GM21367 (cell line): ENCODE measurements around the gene CSRNP3.
A peak's percentile ranks its signal among the peaks of the same experiment; 100 is the strongest.

Source experiments
- ATAC-seq: cut with Tn5 transposase; IDR thresholded peaks from one replicate; pipeline ENCODE4 v1.9.1; 2021; ENCODE audit not compliant: unreplicated experiment

The CSRNP3 gene

DNA sequence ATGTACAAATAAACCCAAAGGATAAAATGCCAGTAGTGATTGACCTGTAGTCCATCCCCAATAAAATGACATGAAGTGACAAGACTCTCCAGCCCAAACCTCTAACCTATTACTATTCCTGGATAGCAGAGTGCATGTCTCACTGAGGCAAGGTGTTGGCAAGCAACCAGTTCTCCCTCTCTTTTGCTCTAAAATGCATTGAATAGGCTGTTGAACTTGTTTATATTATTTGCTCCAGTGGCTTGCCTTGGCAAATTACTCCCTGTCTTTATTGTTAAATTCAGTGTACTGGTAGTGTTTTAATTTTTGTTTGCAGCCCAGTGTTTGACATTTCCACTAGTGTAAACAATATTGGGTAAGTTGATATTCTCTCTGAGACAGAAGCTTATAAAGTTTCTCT is 70.5 kb downstream of the CSRNP3 start:
- ATAC-seq = no peak

DNA sequence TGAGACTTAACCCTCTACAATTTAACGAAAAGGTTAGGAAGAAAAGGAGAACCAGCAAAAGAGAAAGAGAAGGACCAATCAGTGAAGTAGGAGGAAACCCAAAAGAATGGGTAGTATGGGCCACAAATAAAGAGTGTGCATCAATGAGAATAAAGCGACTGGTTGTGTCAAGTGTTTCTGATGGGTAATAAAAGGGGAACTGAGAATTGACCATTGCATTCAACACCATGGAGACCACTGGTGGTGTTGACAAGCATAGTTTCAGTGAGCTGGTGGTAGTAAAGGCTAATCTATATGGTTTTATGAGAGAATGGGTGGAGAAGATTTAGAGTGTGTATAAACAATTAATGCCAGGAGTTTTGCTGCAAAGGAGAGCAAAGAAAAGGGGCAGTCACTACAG is 75.4 kb downstream of the CSRNP3 start:
- peak; percentile 93 for ATAC-seq

DNA sequence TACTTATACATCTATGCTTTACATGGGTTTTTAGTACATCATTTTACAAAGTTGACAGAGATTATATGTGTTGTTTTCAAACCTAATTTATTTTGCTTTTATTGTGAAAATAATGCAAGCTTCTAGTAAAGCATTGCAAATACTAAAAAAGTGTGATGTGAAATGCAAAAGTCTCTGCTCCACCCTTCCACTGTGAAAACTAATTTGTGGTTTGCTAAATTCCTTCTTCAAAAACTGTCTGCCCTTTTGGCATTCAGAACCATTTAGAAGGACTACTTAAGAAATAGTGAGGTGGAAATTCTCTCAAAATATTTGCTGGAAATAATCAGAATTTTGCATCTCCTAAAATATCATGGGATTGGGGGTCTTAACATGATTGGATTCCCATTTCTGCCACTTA is 78.4 kb downstream of the CSRNP3 start:
- no peak for ATAC-seq

GRCh38 chr2:165549619-165550018 is 80.1 kb downstream of the CSRNP3 start:
- ATAC-seq = no peak

GRCh38 chr2:165558832-165559231 is 89.3 kb downstream of the CSRNP3 start:
- ATAC-seq = no peak

DNA sequence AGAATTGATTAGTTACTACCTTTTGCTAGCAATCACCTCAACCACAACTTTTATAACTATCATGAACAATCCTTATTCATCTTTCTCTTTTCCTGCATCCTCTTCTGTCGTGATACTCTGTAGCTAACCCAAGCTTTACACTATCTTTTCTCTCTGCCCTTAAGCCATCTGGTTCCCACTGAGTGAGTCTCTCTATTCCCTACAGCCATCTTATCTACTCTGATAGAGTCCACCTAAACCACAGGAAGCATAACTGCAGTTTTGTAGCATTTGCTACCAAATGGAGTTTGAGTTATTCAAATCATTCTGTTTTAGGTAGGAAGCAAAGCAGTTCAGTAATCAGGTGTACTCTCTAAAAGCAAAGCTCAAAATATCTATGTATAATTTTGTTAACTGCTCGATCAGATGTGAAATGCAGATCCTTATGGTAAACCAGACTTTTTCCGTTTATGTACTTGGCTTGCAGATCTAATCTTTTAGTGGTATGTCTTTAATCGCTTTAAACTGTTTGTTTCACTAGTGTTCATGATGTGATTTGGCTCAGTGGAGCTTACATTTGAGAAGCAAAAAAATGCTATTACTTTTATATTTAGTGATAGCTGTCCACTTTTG is 91.0 kb downstream of the CSRNP3 start:
- no peak for ATAC-seq

DNA sequence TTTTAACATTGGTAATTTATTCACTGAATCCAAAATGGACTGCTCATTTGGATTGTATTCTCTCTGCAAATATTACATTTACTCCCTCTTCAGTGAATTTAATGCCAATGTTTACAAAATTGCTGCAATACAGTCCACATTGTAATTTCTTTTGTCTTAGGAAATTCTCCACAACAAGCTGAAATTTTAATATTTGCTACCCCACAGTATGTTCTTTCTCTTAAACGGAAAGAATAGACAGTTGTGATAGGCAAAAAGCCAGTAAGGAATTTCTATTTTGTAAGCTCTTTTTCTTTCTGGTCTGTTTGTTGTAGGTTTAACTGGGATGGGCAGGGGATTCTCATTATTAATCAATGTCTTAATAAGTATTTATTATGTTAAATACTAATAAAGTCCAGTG is 92.0 kb downstream of the CSRNP3 start:
- no peak for ATAC-seq

GRCh38 chr2:165562233-165562632 is 92.7 kb downstream of the CSRNP3 start:
- ATAC-seq = no peak

DNA sequence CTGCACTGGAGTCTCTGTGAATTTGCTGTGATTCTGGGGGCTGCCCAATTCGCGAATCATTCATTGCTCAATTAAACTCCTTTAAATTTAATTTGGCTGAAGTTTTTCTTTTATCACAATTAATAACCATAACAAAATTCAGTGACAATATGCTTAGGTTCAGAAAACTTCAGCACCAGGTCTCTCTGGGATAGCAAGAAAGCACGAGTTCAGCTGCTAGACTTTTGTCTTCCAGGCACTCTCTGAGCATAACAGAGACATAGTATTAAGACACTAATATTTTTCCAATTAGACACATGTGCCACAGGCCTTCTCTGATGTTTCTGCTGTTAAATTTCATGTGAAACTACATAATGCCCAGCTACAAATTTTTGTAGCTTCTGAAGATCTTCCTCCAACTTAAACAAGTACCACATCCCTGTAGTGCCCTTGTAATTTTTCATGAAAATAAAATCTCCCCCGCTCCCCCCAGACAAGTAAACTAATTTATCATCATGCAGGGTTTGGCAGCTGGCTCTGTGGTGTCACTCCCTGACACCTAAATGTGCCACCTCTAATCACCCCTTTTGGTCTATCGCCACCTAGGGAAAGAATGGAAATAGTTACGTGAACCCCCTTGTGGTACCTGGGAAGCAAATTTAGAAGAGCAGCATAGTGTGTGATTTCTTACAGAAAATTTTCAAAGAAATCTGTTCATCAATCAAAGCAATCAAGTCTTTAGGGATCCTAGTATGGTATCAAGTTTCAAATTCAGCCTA is 94.1 kb downstream of the CSRNP3 start:
- ATAC-seq = peak; percentile 62

GRCh38 chr2:165566008-165566407 is 96.5 kb downstream of the CSRNP3 start:
- no peak for ATAC-seq

DNA sequence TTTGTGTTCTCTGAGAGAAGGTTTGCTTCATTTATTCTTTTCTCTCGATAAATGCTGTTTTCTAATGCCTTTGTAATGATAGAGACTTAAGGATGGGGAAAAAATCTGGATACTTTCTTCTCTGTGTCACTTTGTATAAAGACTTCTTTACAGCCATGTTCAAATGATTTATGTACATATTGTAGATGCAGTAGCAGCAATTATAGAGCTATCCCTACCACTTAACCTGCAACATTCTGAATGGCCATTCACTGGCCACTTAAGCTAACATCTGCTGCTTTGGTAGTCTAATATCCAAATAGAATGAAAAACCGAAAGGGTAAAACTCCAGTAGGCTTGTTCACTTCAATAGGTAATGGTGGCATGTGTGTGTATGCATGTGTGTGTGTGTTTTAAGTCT is 97.8 kb downstream of the CSRNP3 start:
- ATAC-seq = no peak

DNA sequence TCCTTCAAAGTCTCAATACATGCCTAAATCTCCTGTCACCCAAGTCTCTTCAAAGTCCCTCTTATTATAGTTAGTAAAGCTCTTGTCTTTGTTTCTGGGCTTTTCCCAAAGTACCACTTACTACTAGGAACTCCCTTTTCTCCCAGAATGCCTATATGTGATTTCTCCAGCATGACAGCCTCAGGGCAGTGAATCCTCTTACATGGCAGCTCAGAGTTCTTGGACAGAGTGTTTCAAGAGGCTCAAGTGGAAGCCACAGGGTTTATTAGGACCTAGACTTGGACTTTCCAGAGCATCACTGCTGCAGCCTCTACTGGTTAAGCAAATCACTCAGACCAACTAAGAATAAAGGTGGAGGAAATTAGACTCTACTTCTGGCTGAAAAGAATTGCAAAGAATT is 98.9 kb downstream of the CSRNP3 start:
- no peak for ATAC-seq

DNA sequence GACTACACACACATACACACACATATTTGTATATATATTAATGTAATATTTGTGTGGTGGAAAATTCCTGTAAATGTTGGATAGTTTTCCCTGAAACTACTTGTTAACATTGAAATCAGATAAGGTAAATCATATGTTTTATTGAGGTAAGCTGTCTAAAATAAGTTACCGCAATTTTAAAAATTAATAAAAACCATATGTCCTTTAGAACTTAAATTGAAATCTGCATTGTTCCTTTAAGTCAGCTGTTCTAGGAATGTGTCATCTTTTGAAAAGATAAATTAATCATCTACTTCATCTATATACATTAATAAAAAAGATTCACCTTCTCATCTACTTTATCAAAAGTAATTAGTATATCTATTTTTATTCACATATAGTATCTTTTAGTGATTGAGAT is 102.0 kb downstream of the CSRNP3 start:
- no peak for ATAC-seq

GRCh38 chr2:165572151-165572550 is 102.7 kb downstream of the CSRNP3 start:
- ATAC-seq = no peak

DNA sequence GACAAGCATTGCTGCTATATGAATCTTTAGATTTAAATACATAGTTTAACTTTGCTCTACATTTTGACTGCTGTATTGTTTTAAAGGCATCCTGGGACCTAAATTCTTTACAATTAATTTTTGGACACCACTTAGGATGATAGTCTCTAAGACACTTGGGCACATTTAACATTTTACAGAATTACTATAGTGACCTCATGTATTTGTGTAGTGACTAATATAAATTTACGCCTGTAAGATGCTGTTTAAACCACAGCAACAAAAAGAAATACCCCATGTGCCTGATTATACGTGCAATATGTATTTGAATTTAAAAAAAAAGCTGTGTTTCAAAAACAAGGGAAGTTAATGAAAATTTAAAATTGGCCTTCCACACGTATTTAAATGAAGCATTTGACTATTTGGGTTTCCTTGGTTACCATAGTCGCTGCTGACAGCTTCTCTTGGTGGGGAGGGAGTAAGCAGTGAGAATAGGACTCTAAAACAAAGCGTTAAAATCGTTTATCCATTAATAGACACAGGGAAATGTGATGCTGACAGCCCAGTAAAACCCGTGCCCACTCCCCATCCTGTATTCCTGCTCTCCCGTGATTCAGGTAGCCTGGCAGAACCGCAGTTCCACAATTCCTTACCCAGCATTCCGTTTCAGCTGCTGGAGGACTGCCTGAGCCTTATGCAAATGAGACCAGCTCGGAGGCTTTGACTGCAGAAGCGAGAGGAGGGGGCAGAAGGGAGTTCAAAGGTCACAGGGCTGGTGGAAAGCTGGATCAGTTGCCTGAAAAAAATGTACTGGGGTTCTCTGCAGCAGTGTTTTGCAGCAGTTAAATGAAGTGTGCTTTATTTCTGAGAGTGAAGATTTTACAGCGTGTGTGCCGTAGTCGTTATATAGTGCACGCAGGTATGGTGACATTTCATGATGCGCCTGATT is 104.3 kb downstream of the CSRNP3 start:
- no peak for ATAC-seq

GRCh38 chr2:165575044-165575615 is 105.6 kb downstream of the CSRNP3 start:
- no peak for ATAC-seq

GRCh38 chr2:165576409-165577154 is 107.1 kb downstream of the CSRNP3 start:
- no peak for ATAC-seq

- ATAC-seq = no peak
Measured at GRCh38 chr2:165582409-165582808, 112.9 kb downstream of the CSRNP3 start.

- ATAC-seq = no peak
Measured at GRCh38 chr2:165582863-165583506, 113.5 kb downstream of the CSRNP3 start.

DNA sequence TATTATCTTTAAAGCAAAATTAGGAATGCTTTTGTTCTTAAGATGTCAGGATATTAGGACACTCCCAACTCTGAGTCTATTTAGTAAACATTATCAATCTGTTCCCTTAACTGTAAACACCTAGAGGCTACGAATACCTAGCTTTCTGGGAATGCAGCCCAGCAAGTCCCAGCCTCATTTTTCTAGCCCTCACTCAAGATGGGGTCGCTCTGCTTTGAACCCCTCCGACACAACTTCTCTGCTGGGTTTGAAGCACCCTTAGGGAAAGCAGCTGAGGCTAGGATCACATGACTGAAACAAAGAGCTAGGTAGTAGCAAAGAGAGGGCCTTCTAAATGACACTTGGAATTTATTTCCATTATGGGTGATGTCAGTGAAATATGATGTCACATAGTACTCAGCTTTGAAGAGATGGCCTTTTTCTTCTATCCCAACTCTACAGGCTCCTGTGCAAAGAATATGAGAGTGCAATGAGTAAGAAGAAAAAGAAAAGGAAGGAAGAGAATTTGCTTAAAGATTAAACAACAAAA is 114.7 kb downstream of the CSRNP3 start:
- ATAC-seq = no peak
